ENCODE measurements around the gene EARS2.

DNA sequence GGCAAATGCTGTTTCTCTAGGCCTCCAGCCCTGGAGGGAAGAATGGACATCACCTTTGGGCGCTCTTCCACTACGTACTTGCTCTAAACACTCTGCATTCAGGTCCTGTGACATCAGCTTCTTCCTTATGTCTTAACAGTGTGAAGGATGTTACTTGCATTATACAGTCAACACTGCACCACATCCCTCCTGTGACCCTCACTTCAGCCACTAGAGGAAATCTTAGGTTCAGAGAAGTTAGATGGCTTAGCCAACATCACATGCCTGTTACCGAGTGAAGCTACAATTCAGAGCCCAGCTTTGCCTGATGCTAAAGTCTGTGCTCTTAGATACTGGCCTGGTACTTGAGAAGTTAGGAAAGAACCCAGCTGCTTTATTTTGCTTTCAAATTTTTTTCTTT lies 18.7 kb upstream of the EARS2 start:
- TF ChIP-seq, protein P1, sequence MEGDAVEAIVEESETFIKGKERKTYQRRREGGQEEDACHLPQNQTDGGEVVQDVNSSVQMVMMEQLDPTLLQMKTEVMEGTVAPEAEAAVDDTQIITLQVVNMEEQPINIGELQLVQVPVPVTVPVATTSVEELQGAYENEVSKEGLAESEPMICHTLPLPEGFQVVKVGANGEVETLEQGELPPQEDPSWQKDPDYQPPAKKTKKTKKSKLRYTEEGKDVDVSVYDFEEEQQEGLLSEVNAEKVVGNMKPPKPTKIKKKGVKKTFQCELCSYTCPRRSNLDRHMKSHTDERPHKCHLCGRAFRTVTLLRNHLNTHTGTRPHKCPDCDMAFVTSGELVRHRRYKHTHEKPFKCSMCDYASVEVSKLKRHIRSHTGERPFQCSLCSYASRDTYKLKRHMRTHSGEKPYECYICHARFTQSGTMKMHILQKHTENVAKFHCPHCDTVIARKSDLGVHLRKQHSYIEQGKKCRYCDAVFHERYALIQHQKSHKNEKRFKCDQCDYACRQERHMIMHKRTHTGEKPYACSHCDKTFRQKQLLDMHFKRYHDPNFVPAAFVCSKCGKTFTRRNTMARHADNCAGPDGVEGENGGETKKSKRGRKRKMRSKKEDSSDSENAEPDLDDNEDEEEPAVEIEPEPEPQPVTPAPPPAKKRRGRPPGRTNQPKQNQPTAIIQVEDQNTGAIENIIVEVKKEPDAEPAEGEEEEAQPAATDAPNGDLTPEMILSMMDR (IDR thresholded peaks at IDR 0.05 in 8 of 11, conservative IDR thresholded peaks at IDR 0.05 in 3 of 11) = no peak
- TF ChIP-seq POLR2AphosphoS5 (IDR thresholded peaks at IDR 0.05) = no peak
